ENCODE results near the gene TMPRSS9.
A peak's percentile ranks its signal among the peaks of the same experiment; 100 is the strongest.

Gene TMPRSS9

GRCh38 chr19:2326699-2327360, 33.2 kb upstream of the TMPRSS9 start:
- Histone ChIP-seq H3K4me1 (ENCODE audit: control insufficient read depth, insufficient read depth, low read length) (peaks cover 13% of the 10 kb centered on the region), H3K27ac (ENCODE audit: extremely low read depth, low read depth, low read length) (no peak overlapping the region), H3K9me3 (ENCODE audit: control insufficient read depth, insufficient read depth, low read depth, low read length) (no peaks in the 10 kb centered on the region), H3K36me3 (ENCODE audit: control insufficient read depth in 2 of 2, insufficient read depth in 1 of 2, low read length in 2 of 2) (peaks cover 11 to 34% of the 10 kb centered on the region in 2 experiments; a peak in 2 of 3 replicates), H3K4me3 (ENCODE audit: low read depth, low read length) (no peak overlapping the region)
- CTCF ChIA-PET, result interaction anchor here (0.5 to 0.7 kb wide), 4 partner anchors 65 to 1162 kb away, joined by 3 to 4 read pairs (median 4); partner anchors contain the start of gene GADD45B
- POLR2A ChIA-PET, result interaction anchor here (1.7 to 2.0 kb wide), 2 partner anchors 10 to 149 kb away, joined by 5 read pairs; partner anchors contain the start of gene GADD45B
- TF ChIP-seq ZNF394 (tag by site-specific recombination; IDR thresholded peaks at IDR 0.05; ENCODE audit: borderline replicate concordance) (no peak), ZNF571 (tag by site-specific recombination; IDR thresholded peaks at IDR 0.05) (no peak), ZNF175 (tag by site-specific recombination; IDR thresholded peaks at IDR 0.05) (no peak), ZNF600 (tag by site-specific recombination; IDR thresholded peaks at IDR 0.05) (no peak), ZNF777 (tag by site-specific recombination; IDR thresholded peaks at IDR 0.05; ENCODE audit: borderline replicate concordance) (no peak), ELK4 (IDR thresholded peaks at IDR 0.05; ENCODE audit: borderline replicate concordance, low read depth, low read length) (no peak), KLF1 (tag by site-specific recombination; IDR thresholded peaks at IDR 0.05) (no peak), ZNF830 (tag by site-specific recombination; IDR thresholded peaks at IDR 0.05; ENCODE audit: low read depth) (no peak), ZNF37A (tag by site-specific recombination; IDR thresholded peaks at IDR 0.05) (no peak), PBX3 (CRISPR knock-in tag; IDR thresholded peaks at IDR 0.05) (no peak), ZNF366 (tag by site-specific recombination; conservative IDR thresholded peaks at IDR 0.05) (no peak), GLI4 (tag by site-specific recombination; IDR thresholded peaks at IDR 0.05) (no peak), ZFP3 (tag by site-specific recombination; IDR thresholded peaks at IDR 0.05; ENCODE audit: low read depth) (no peak), ZNF548 (tag by site-specific recombination; IDR thresholded peaks at IDR 0.05) (no peak), SP7 (tag by site-specific recombination; IDR thresholded peaks at IDR 0.05) (no peak), ZNF664 (tag by site-specific recombination; IDR thresholded peaks at IDR 0.05) (no peak), HIC1 (tag by site-specific recombination; IDR thresholded peaks at IDR 0.05) (no peak)

- CTCF ChIA-PET, result interaction anchor here (0.6 to 1.7 kb wide), 3 partner anchors 36 to 170 kb away, joined by 3 to 4 read pairs (median 4); no protein-coding TSS in a partner anchor
- TF ChIP-seq ZNF335 (tag by site-specific recombination; conservative IDR thresholded peaks at IDR 0.05), result peak; percentile 93
- TF ChIP-seq INSM2 (tag by site-specific recombination; IDR thresholded peaks at IDR 0.05), result peak; percentile 41; the same call in 1 of the 2 replicates
- peak; percentile 44; the same call in 1 of the 2 replicates for TF ChIP-seq ZBTB17 (tag by site-specific recombination; IDR thresholded peaks at IDR 0.05)
- no peak for TF ChIP-seq ZNF596 (tag by site-specific recombination; IDR thresholded peaks at IDR 0.05)
- no peak for TF ChIP-seq ZNF362 (tag by site-specific recombination; IDR thresholded peaks at IDR 0.05)
- no peak for TF ChIP-seq IKZF3 (tag by site-specific recombination; IDR thresholded peaks at IDR 0.05)
- TF ChIP-seq ZEB2 (tag by site-specific recombination; IDR thresholded peaks at IDR 0.05), result 0 out of 2 replicates have a peak, but pooled peaks have one; percentile 25
- TF ChIP-seq ZNF629 (tag by site-specific recombination; IDR thresholded peaks at IDR 0.05), result peak; percentile 83
- TF ChIP-seq ZNF585B (tag by site-specific recombination; IDR thresholded peaks at IDR 0.05), result no peak
- peak; percentile 78; the same call in 1 of the 2 replicates for TF ChIP-seq ZNF24 (tag by site-specific recombination; IDR thresholded peaks at IDR 0.05)
Observed at GRCh38 chr19:2327773-2328400, 32.2 kb upstream of the TMPRSS9 start.

More at GRCh38 chr19:2327773-2328400, 32.2 kb upstream of the TMPRSS9 start:
- H3K4me3 ChIP-seq (ENCODE audit: low read depth, low read length), result peak overlapping the region; percentile 92
- peaks cover 4 to 34% of the 10 kb centered on the region in 2 experiments; a peak in 2 of 3 replicates for H3K36me3 ChIP-seq (ENCODE audit: control insufficient read depth in 2 of 2, insufficient read depth in 1 of 2, low read length in 2 of 2)
- H3K27ac ChIP-seq (ENCODE audit: extremely low read depth, low read depth, low read length), result peak overlapping the region; percentile 90
- POLR2A ChIA-PET, result interaction anchor here (0.7 to 1.7 kb wide), 9 partner anchors 9 to 148 kb away, joined by 3 to 6 read pairs (median 4); partner anchors contain the start of gene GADD45B
- peaks cover 14% of the 10 kb centered on the region for H3K4me1 ChIP-seq (ENCODE audit: control insufficient read depth, insufficient read depth, low read length)
- H3K9me3 ChIP-seq (ENCODE audit: control insufficient read depth, insufficient read depth, low read depth, low read length), result no peaks in the 10 kb centered on the region

Measured in HEK293 (cell line).